ENCODE results near the gene CHRM4.

Gene CHRM4

GRCh38 chr11:46370253-46370652, 21.3 kb downstream of the CHRM4 start:
- TF ChIP-seq CTCF (conservative IDR thresholded peaks at IDR 0.05; ENCODE audit: low read length), result no peak
- DNase-seq (ENCODE audit: low read depth), result no peak
- H3K4me3 ChIP-seq (ENCODE audit: low read length), result no peak overlapping the region

- peak; percentile 89 for TF ChIP-seq CTCF (conservative IDR thresholded peaks at IDR 0.05; ENCODE audit: low read length)
- H3K4me3 ChIP-seq (ENCODE audit: low read length), result no peak overlapping the region
- DNase-seq (ENCODE audit: low read depth), result peak; percentile 68
Observed at GRCh38 chr11:46369458-46370152, 22.0 kb downstream of the CHRM4 start.

- H3K4me3 ChIP-seq (ENCODE audit: low read length), result no peak overlapping the region
- no peak for DNase-seq (ENCODE audit: low read depth)
- TF ChIP-seq CTCF (conservative IDR thresholded peaks at IDR 0.05; ENCODE audit: low read length), result no peak
Observed at GRCh38 chr11:46367916-46368267, 23.7 kb downstream of the CHRM4 start.

GRCh38 chr11:46367244-46367915, 24.2 kb downstream of the CHRM4 start:
- DNase-seq (ENCODE audit: low read depth), result peak; percentile 54
- H3K4me3 ChIP-seq (ENCODE audit: low read length), result no peak overlapping the region
- peak; percentile 71 for TF ChIP-seq CTCF (conservative IDR thresholded peaks at IDR 0.05; ENCODE audit: low read length)

- DNase-seq (ENCODE audit: low read depth), result no peak
- no peak overlapping the region for H3K4me3 ChIP-seq (ENCODE audit: low read length)
- no peak for TF ChIP-seq CTCF (conservative IDR thresholded peaks at IDR 0.05; ENCODE audit: low read length)
Observed at GRCh38 chr11:46366661-46367161, 24.9 kb downstream of the CHRM4 start.

- TF ChIP-seq CTCF (conservative IDR thresholded peaks at IDR 0.05; ENCODE audit: low read length), result no peak
- H3K4me3 ChIP-seq (ENCODE audit: low read length), result no peak overlapping the region
- no peak for DNase-seq (ENCODE audit: low read depth)
Observed at GRCh38 chr11:46366260-46366659, 25.3 kb downstream of the CHRM4 start.

- H3K4me3 ChIP-seq (ENCODE audit: low read length), result no peak overlapping the region
- TF ChIP-seq CTCF (conservative IDR thresholded peaks at IDR 0.05; ENCODE audit: low read length), result no peak
- DNase-seq (ENCODE audit: low read depth), result no peak
Observed at GRCh38 chr11:46364791-46365190, 26.8 kb downstream of the CHRM4 start.
